Testis (tissue), 3 donors: ENCODE data around the gene ITGA8. TPM values are rescaled to one million over a fixed set of nuclear protein-coding genes. Genes with fewer than 3 reads are reported as not detected.

Experiments
- DNase-seq: peaks from one replicate; pipeline ENCODE4 v3.0.0-alpha.2; 2019
- H3K27ac ChIP-seq, 2 donors: fragments of 200-600 bp; sonication (generic); one replicate each; pipeline ENCODE4 v1.5.1; 2019
- H3K27me3 ChIP-seq: fragments of 200-600 bp; sonication (generic); one replicate; pipeline ENCODE4 v1.5.1; 2019
- H3K36me3 ChIP-seq: fragments of 200-600 bp; sonication (generic); one replicate; pipeline ENCODE4 v1.5.1; 2017; ENCODE audit warnings: low read depth; ENCODE audit errors: missing control alignments
- H3K4me1 ChIP-seq: fragments of 200-600 bp; sonication (generic); one replicate; pipeline ENCODE4 v1.5.1; 2019
- H3K4me3 ChIP-seq, 2 donors: fragments of 200-600 bp; sonication (generic); one replicate each; pipeline ENCODE4 v1.5.1; 2017 to 2019
- H3K9me3 ChIP-seq: fragments of 200-600 bp; sonication (generic); one replicate; pipeline ENCODE4 v1.5.1; 2017
- CTCF ChIP-seq, 3 experiments: fragments of 450-650 bp in 2 of 3; fragments of 200-600 bp in 1 of 3; sonication (generic) in 1 of 3; IDR thresholded peaks; one replicate each; pipeline ENCODE4 v1.5.1; 2016 to 2019; ENCODE audit warnings: antibody characterized with exemption in 3 of 3, mild to moderate bottlenecking in 2 of 3, moderate library complexity in 1 of 3
- POLR2A ChIP-seq: fragments of 450-650 bp; IDR thresholded peaks from one replicate; pipeline ENCODE4 v1.6.1; 2017; ENCODE audit warnings: antibody characterized with exemption, mild to moderate bottlenecking, moderate library complexity
- WGBS, 2 donors: methylation state at CpG; one replicate each; pipeline ENCODE4 v1.1.5; 2018; 5-methylcytosine and 5-hydroxymethylcytosine counted together
- intact Hi-C: fragments of 100-400 bp; cut with DNase I; formaldehyde crosslinking; loops from one replicate; pipeline ENCODE4 v1.15.1; 2023; ENCODE audit warnings: low total_unique reads
- polyA plus RNA-seq: library from polyadenylated mRNA; stranded (reverse); fragments of 350-450 nt; fragmentation: Illumina TruSeq; extraction: RNeasy Lipid Tissue Mini Kit (QIAGEN cat#74804); gene quantifications from one replicate; pipeline ENCODE4 v1.2.3, GENCODE V29; 2014; ENCODE audit warnings: low read depth, low replicate concordance; ENCODE audit not compliant: insufficient read depth
- total RNA-seq, 2 donors: library from RNA; depleted of rRNA; stranded (reverse); fragments of >200 nt; gene quantifications; one replicate each; pipeline ENCODE4 v1.2.3, GENCODE V29; 2016

ITGA8 gene
- total and polyA plus RNA-seq, 3 donors from 2014 or later: 0.68 to 6.9 (median 0.79) TPM

GRCh38 chr10:15486404-15486803 is 233.3 kb downstream of the ITGA8 start:
- H3K9me3 ChIP-seq: no peaks in the 10 kb centered on the region
- no peaks in the 10 kb centered on the region for H3K27me3 ChIP-seq
- WGBS, 2 donors: 45 to 55% methylated on average over 4 of the region's 4 CpGs
- no peak overlapping the region for H3K27ac ChIP-seq
- H3K4me1 ChIP-seq: no peaks in the 10 kb centered on the region
- TF ChIP-seq CTCF (IDR thresholded peaks at IDR 0.05) (no peak), POLR2A (no peak)
- no peaks in the 10 kb centered on the region for H3K36me3 ChIP-seq
- H3K4me3 ChIP-seq: no peak overlapping the region
- no peak for DNase-seq
- intact Hi-C loops: no loop called here

- Histone ChIP-seq H3K9me3 (no peaks in the 10 kb centered on the region), H3K27me3 (no peaks in the 10 kb centered on the region), H3K27ac (no peak overlapping the region), H3K4me3 (no peak overlapping the region), H3K4me1 (no peaks in the 10 kb centered on the region), H3K36me3 (no peaks in the 10 kb centered on the region)
- no peak for DNase-seq
- TF ChIP-seq POLR2A (no peak), CTCF (IDR thresholded peaks at IDR 0.05) (no peak)
- intact Hi-C loops: no loop called here
- WGBS, 2 donors: 70 to 73% methylated on average over 5 of the region's 5 CpGs
These were observed 233.9 kb downstream of the ITGA8 start for GRCh38 chr10:15485684-15486316.

GRCh38 chr10:15485027-15485426 is 234.7 kb downstream of the ITGA8 start:
- Histone ChIP-seq H3K4me1 (no peaks in the 10 kb centered on the region), H3K27ac (no peak overlapping the region), H3K4me3 (no peak overlapping the region), H3K27me3 (no peaks in the 10 kb centered on the region), H3K36me3 (no peaks in the 10 kb centered on the region), H3K9me3 (no peaks in the 10 kb centered on the region)
- WGBS, 2 donors: 40% methylated on average over 3 of the region's 3 CpGs
- TF ChIP-seq CTCF (IDR thresholded peaks at IDR 0.05): no peak
- no peak for TF ChIP-seq POLR2A
- no peak for DNase-seq
- intact Hi-C loops: no loop called here

GRCh38 chr10:15484128-15484527 is 235.6 kb downstream of the ITGA8 start:
- no peak for DNase-seq
- Histone ChIP-seq H3K4me1 (no peaks in the 10 kb centered on the region), H3K27ac (no peak overlapping the region), H3K27me3 (no peaks in the 10 kb centered on the region), H3K4me3 (no peak overlapping the region), H3K36me3 (no peaks in the 10 kb centered on the region), H3K9me3 (no peaks in the 10 kb centered on the region)
- 67 to 78% methylated on average over 3 of the region's 3 CpGs for WGBS, 2 donors
- no peak for TF ChIP-seq CTCF (IDR thresholded peaks at IDR 0.05)
- TF ChIP-seq POLR2A: no peak
- intact Hi-C loops: no loop called here
